ENCODE data around the gene RNF220.

DNA sequence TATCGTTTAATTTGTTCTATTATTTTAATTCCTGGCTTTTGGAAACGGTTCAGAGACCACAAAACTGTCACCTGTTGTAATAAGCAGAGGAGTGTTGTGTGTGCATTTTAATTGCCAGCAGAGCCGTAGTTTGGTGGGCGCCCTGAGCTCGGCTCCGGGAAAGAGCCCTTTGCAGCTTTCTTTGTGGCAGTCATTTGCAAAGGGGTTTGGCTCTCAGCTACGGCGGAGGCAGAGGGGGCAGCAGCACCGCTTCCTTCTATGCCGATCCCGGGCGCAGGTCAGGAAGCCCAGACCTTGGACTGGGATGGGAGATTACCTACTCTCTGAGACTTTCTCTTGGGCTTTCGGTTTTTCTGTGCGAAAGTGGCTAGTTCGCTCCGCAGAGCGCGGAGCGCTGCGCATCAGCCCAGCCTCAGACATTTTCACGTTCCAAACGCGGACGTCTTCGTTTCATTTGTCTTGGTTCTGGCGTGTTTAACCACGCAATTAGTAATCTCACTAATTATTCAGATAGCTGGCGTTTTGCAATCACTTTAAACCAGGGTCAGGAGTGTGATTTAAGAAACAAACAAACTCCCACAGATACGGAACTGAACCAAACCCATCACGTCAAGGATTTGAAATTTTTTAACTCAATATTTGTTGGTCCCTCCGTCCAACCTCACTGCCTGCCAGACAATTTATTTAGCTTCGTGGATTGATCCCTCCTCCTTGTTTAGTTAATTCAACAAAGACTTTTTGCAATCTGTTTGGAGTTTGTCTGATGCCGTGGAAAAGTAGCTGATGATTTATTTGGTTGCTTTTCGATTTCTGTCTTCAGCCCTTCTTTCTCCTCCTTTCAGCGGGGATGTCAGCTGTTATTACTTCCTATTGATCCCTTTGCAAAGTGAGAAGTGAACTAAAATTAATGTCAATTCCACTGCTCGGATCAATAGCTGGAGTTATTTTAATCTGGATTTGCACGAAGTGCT lies 3.9 kb downstream of the RNF220 start:
- TF ChIP-seq, protein P1, sequence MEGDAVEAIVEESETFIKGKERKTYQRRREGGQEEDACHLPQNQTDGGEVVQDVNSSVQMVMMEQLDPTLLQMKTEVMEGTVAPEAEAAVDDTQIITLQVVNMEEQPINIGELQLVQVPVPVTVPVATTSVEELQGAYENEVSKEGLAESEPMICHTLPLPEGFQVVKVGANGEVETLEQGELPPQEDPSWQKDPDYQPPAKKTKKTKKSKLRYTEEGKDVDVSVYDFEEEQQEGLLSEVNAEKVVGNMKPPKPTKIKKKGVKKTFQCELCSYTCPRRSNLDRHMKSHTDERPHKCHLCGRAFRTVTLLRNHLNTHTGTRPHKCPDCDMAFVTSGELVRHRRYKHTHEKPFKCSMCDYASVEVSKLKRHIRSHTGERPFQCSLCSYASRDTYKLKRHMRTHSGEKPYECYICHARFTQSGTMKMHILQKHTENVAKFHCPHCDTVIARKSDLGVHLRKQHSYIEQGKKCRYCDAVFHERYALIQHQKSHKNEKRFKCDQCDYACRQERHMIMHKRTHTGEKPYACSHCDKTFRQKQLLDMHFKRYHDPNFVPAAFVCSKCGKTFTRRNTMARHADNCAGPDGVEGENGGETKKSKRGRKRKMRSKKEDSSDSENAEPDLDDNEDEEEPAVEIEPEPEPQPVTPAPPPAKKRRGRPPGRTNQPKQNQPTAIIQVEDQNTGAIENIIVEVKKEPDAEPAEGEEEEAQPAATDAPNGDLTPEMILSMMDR (conservative IDR thresholded peaks at IDR 0.05), result no peak
- TF ChIP-seq ZFX (IDR thresholded peaks at IDR 0.05), result no peak

All from C4-2B (cell line).